Dedifferentiated amniotic fluid mesenchymal stem cell (primary cell): ENCODE results near the gene HTT.

ENCODE experiments used
- DNase-seq: peaks from one replicate; pipeline ENCODE4 v3.0.0-alpha.2; 2016; ENCODE audit errors: extremely low spot score

HTT gene

DNA sequence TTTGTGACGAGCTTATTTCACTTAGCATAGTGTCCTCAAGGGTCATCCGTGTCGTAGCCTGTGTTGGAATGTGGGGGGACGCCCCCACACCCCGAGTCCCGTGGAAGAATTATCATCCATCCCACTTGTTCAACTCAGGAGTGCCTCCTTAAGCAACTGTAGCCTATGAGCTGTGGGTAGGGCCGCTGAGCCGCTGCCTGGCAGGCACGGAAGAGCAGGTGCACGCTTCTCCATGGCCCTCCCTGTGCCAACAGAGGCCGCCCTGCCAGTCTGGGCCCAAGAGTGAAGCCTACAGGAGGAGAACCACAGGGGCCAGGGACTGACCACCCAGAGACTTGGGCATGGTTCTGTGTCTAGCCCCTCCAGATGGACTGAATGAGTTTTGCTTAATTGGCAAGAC, 216.0 kb downstream of the HTT start:
- DNase-seq = no peak

- DNase-seq = no peak
These were observed 216.4 kb downstream of the HTT start for GRCh38 chr4:3290889-3291321.

- DNase-seq = no peak
These were observed 217.0 kb downstream of the HTT start for GRCh38 chr4:3291411-3291968.

DNA sequence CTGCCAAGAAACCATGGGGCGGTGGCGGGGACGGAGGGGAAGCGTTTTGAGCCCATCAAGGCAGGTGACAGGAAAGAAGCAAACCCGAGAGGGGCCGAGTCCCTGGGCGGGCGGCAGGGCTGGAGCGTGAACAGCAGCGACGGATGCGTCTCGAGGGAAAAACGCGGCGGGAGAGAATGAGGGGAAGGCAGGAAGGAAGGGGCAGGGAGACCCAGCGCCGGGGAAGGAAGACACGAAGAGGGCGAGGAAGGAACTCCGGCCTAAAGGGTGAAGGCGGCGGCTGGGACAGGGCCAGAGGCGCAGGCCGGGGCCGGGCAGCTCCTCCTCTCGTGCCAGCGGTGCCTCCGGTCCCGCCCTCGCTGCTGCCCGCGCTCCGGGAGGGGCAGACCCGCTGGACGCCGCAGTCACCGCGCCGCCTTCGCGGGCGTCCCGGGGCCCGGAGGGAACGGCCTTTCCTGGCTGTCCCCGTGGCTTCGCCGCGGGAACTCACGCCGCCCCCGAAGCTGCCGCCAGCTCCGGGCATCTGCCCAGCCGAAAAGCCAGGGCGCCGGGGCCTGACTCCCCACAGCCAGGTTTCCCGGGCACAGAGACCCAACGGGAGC, 217.6 kb downstream of the HTT start:
- no peak for DNase-seq

DNA sequence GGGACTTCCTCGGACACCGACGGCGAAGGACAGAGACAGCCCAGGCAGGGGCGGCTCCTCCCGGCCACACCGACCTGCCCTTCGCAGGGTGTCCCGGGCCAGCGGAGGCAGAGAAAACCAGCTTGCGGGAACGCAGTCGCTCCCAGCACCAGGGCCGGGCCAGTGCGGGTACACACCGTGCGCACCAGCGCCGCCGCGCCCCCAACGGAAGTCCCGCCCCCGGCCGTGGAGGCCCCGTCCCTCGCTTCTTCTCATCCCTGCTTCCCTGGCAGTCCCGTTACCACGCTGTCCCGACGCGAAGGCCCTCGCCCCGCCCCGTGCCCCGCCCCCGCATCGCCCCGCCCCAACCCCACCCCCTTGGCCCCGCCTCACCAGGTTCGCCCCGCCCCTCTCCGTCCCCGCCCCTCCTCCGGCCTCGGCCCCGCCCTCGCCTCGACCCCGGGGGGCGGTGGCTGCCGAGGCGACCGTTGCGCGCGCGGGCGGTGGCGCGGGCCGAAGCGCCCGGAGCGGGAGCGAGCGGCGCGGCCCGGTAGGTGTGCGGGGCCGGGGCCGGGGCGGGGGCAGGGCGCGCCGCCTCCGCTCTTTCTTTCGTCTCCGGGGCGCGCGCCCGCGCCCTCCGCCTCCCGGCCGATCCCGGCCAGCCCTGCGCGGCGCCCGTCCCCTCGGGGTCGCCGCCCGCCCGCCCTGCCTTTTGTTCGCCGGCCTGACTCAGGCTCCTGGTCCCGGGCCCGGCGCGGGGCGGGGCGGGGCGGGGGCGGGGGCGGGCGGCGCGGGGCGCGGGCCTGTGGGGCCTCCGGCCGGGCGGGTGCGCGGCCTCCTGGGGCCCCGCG, 218.3 kb downstream of the HTT start, which contains the start of gene RGS12:
Gene RGS12 (plus strand): TSS at position 451 of the 830 bp plus-strand sequence. CDS start 23,150 bp downstream, outside the sequence.
- DNase-seq = peak; percentile 86
